Chondrocyte (in vitro differentiated cells): Measurements from ENCODE around the gene ARHGAP22. TPM values are rescaled to one million over a fixed set of nuclear protein-coding genes. Genes with fewer than 3 reads are reported as not detected.
"Not testable (repeated sequence)": the region's sequence is repeated elsewhere in the genome, so short reads cannot be mapped to it uniquely, and the experiment has no call there.

ENCODE experiments used
- DNase-seq: peaks from one replicate; pipeline ENCODE4 v3.0.0; 2021; ENCODE audit warnings: mixed read lengths, low spot score
- H3K27ac Mint-ChIP-seq: one replicate; pipeline ENCODE4 v1.8.0; 2021; ENCODE audit warnings: mild to moderate bottlenecking, moderate library complexity, mixed read lengths; ENCODE audit not compliant: unreplicated experiment
- H3K27me3 Mint-ChIP-seq: 2 replicates; pipeline ENCODE4 v1.8.0; 2021; ENCODE audit warnings: low read depth, mixed read lengths
- H3K36me3 Mint-ChIP-seq: 2 replicates; pipeline ENCODE4 v1.8.0; 2021; ENCODE audit warnings: low read depth, mixed read lengths
- H3K4me1 Mint-ChIP-seq: 2 replicates; pipeline ENCODE4 v1.8.0; 2021; ENCODE audit warnings: low read depth, mild to moderate bottlenecking, mixed read lengths
- H3K4me3 Mint-ChIP-seq: one replicate; pipeline ENCODE4 v1.8.0; 2021; ENCODE audit warnings: mild to moderate bottlenecking, moderate library complexity, mixed read lengths; ENCODE audit not compliant: unreplicated experiment
- H3K9me3 Mint-ChIP-seq: 2 replicates; pipeline ENCODE4 v1.8.0; 2021; ENCODE audit warnings: low read depth, mixed read lengths
- total RNA-seq: library from RNA; stranded (reverse); gene quantifications from 3 replicates; pipeline ENCODE4 v1.2.1, GENCODE V29; 2021
- TF ChIP-seq, protein P1 (sequence below): fragments of 200-600 bp; sonication (generic); IDR thresholded peaks from 2 replicates; pipeline ENCODE4 v1.5.0; 2021; ENCODE audit warnings: antibody characterized with exemption, mild to moderate bottlenecking, moderate library complexity

The ARHGAP22 gene
- total RNA-seq, 1 donor from 2014 or later: 8.8 TPM

DNA sequence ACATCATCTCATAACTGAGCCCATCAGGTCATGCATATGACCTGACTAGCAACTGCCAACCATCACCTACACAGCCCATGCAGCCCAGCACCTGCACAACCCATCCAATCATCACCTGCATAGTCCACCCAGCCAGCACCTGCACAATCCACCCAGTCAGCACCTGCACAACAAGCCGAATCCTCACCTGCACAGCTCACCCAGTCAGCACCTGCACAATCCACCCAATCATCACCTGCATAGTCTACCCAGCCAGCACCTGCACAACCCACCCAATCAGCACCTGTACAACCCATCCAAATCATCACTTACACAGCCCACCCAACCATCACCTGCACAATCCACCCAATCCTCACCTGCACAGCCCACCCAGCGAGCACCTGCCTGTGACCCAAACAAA is 46.4 kb upstream of the ARHGAP22 start:
- Mint-ChIP-seq H3K9me3 (no peaks in the 10 kb centered on the region), H3K4me1 (peaks cover under 1% of the 10 kb centered on the region), H3K27ac (no peak overlapping the region)

DNA sequence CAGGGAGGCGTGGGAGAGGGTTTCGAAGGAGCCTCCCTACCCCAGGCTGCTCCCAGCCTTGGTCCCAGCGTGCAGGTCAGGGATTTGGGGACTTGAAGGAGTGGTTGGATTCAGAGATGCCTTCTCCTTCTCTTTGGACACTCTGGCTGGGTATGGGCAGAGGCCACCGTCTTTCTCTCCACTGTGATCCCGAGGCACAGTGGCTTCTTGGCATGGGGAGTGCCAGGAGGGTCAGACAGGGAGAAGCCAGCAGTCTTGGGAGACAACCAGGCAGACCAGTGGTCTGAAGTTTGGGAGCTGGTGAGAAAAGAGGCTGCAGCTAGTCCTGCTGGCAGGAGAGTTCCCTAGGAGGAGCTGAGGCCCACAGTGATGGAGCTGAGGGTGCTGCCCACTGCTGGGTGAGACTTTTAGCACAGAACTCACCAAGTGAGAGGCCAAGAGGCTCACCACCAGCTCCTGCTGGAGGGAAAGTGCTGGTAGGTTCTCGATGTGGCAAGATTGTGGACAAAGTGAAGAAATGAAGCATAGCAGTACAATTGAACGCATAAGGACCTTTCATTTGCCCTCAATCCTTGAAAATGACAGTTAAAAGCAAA is 44.6 kb upstream of the ARHGAP22 start:
- Mint-ChIP-seq H3K4me1 (no peaks in the 10 kb centered on the region), H3K36me3 (no peaks in the 10 kb centered on the region), H3K27ac (no peak overlapping the region), H3K27me3 (peaks cover 18% of the 10 kb centered on the region), H3K9me3 (no peaks in the 10 kb centered on the region), H3K4me3 (no peak overlapping the region)
- DNase-seq: no peak
- TF ChIP-seq, protein P1, sequence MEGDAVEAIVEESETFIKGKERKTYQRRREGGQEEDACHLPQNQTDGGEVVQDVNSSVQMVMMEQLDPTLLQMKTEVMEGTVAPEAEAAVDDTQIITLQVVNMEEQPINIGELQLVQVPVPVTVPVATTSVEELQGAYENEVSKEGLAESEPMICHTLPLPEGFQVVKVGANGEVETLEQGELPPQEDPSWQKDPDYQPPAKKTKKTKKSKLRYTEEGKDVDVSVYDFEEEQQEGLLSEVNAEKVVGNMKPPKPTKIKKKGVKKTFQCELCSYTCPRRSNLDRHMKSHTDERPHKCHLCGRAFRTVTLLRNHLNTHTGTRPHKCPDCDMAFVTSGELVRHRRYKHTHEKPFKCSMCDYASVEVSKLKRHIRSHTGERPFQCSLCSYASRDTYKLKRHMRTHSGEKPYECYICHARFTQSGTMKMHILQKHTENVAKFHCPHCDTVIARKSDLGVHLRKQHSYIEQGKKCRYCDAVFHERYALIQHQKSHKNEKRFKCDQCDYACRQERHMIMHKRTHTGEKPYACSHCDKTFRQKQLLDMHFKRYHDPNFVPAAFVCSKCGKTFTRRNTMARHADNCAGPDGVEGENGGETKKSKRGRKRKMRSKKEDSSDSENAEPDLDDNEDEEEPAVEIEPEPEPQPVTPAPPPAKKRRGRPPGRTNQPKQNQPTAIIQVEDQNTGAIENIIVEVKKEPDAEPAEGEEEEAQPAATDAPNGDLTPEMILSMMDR: peak; percentile 41

More for the DNA sequence above, 46.4 kb upstream of the ARHGAP22 start:
- TF ChIP-seq, protein P1: no peak
- DNase-seq: no peak
- Mint-ChIP-seq H3K36me3 (no peaks in the 10 kb centered on the region), H3K27me3 (peaks cover 16% of the 10 kb centered on the region), H3K4me3 (no peak overlapping the region)

DNA sequence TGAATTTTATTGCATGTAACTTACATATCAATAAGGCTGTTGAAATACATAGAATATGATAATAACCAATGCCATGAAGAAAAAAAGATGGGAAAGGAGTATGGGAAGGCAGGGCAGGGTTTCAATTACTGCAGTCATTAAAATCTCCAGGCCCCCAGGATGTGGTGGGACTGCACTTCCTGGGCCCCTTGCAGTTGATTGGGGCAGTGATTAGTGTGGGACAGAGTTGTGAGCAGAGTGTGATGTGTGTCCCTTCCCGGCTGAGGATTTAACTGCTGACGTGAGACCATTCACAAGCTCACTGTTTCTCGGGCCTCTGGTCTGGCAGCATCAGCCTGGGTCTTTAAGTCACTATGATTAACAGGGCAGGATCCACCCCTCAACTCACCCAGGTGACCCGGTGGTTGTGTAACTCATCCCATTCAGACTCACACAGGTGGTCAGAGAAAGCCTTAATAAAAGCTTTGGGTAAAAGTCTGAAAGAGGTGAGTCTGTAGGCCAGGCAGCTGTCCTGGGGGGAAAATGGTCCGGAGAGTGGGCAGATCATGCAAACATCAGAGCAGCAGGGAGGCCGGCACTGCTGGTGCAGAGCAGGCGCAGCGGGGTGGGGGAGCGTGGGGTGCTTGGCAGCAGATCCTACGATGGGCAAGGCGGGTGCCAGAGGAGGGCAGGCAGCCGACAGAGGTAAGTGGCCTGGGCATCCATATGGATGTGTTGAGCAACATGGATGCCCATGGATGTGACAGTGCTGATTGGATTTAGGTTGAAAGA is 43.5 kb upstream of the ARHGAP22 start:
- TF ChIP-seq, protein P1: no peak
- DNase-seq: no peak
- H3K27ac Mint-ChIP-seq: no peak overlapping the region
- H3K9me3 Mint-ChIP-seq: no peaks in the 10 kb centered on the region
- H3K4me1 Mint-ChIP-seq: no peaks in the 10 kb centered on the region
- peaks cover 13% of the 10 kb centered on the region for H3K27me3 Mint-ChIP-seq
- H3K4me3 Mint-ChIP-seq: no peak overlapping the region
- H3K36me3 Mint-ChIP-seq: no peaks in the 10 kb centered on the region

DNA sequence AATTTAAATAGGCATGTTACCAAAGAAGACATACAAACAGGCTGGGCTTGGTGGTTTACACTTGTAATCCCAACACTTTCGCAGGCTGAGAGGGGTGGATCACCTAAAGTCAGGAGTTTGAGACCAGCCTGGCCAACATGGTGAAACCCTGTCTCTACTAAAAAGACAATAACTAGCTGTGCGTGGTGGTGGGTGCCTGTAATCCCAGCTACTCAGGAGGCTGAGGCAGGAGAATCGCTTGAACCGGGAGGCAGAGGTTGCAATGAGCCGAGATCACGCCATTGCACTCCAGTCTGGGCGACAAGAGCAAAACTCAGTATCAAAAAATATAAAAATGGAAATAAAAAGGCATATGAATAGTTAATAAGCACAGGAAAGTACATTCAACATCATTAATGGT is 42.2 kb upstream of the ARHGAP22 start:
- not testable (repeated sequence) for H3K9me3 Mint-ChIP-seq, H3K36me3 Mint-ChIP-seq, H3K4me1 Mint-ChIP-seq, DNase-seq, H3K27ac Mint-ChIP-seq, H3K4me3 Mint-ChIP-seq
- peaks cover 10% of the 10 kb centered on the region for H3K27me3 Mint-ChIP-seq

DNA sequence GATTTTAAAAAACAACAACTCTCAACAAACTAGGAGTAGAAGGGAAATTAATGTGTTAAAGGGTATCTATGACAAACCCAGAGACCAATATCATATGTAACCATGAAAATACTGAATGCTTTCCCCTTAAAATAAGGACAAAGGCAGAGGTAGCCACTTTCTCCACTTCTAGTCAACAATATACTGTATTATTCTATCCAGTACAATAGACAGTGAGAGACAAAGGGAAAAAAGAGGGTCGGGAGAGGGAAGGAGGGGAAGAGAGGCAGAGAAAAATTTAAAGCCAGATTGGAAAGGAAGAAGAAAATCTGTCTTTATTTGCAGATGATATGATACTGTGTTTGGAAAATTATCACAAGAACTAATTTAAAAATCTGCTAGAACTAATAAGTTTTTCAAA is 40.7 kb upstream of the ARHGAP22 start:
- Mint-ChIP-seq H3K27me3 (peaks cover 5% of the 10 kb centered on the region), H3K36me3 (peaks cover 5% of the 10 kb centered on the region), H3K27ac (no peak overlapping the region), H3K9me3 (peaks cover 9% of the 10 kb centered on the region), H3K4me1 (no peaks in the 10 kb centered on the region), H3K4me3 (no peak overlapping the region)
- DNase-seq: no peak
- TF ChIP-seq, protein P1: no peak

DNA sequence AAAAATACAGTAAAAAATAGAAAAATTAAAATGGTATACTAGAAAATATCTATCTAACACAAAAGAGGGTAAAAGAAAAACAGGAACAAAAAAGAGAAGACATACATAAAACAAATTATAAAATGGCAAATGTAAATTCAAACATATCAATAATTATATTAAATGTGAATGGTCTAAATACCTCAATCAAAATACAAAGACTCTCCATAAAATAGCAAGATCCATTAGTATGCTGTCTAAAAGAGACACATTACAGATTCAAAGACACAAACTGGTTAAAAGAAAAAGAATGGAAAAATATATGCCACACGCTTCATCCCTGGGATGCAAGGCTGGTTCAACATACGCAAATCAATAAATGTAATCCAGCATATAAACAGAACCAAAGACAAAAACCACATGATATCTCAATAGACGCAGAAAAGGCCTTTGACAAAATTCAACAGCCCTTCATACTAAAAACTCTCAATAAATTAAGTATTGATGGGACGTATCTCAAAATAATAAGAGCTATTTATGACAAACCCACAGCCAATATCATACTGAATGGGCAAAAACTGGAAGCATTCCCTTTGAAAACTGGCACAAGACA is 36.3 kb upstream of the ARHGAP22 start:
- H3K27ac Mint-ChIP-seq: not testable (repeated sequence)

More for the DNA sequence above, 36.3 kb upstream of the ARHGAP22 start:
- not testable (repeated sequence) for H3K36me3 Mint-ChIP-seq, H3K4me1 Mint-ChIP-seq, DNase-seq, H3K27me3 Mint-ChIP-seq, H3K4me3 Mint-ChIP-seq
- H3K9me3 Mint-ChIP-seq: peaks cover 22% of the 10 kb centered on the region
